B cell (primary cell): ENCODE measurements around the gene EDNRB. TPM values are rescaled to one million over a fixed set of nuclear protein-coding genes. Genes with fewer than 3 reads are reported as not detected.

Experiments used
- ATAC-seq: fragments of 200-7000 bp; cut with Tn5 transposase; one replicate; pipeline ENCODE4 v1.10.0; 2021; ENCODE audit warnings: low read depth, mild to moderate bottlenecking, moderate number of reproducible peaks, moderate library complexity
- CTCF ChIA-PET: fragments of 350-600 bp; sonication (Branson Sonifier 250); formaldehyde crosslinking; loops from one replicate; lab custom pipeline; 2021; ENCODE audit warnings: antibody characterized with exemption, inconsistent platforms; lab: Charles Lee
- POLR2A ChIA-PET: fragments of 350-600 bp; sonication (Branson Sonifier 250); formaldehyde crosslinking; loops from one replicate; lab custom pipeline; 2021; ENCODE audit warnings: antibody characterized with exemption; lab: Charles Lee
- DNase-seq: peaks from one replicate; pipeline ENCODE4 v3.0.0; 2013
- H2AFZ ChIP-seq: 2 replicates; pipeline ENCODE4 v1.6.1; 2012; ENCODE audit warnings: mild to moderate bottlenecking, low read depth, low read length; ENCODE audit not compliant: insufficient read depth, poor library complexity, severe bottlenecking
- H3K27ac ChIP-seq, 2 donors: 1 replicate in 1 of 2; 2 replicates in 1 of 2; pipeline ENCODE4 v1.5.1; 2012 to 2013; ENCODE audit warnings: low read length in 2 of 2, mild to moderate bottlenecking in 2 of 2, moderate library complexity in 1 of 2
- H3K27me3 ChIP-seq, 4 experiments: fragments of 200-600 bp in 1 of 4; sonication (generic) in 1 of 4; replicated peaks in 1 of 4; 1 replicate in 2 of 4; 2 replicates in 2 of 4; pipeline versions ENCODE4 v1.6.1 to v1.7.0; 2013 to 2016; ENCODE audit warnings: low read length in 3 of 4, mild to moderate bottlenecking in 2 of 4, mixed read lengths in 1 of 4, moderate library complexity in 1 of 4; ENCODE audit not compliant: insufficient read depth in 4 of 4, control insufficient read depth in 3 of 4; ENCODE audit errors: control extremely low read depth in 1 of 4
- H3K36me3 ChIP-seq, 2 experiments: replicated peaks in 1 of 2; 1 replicate in 1 of 2; 2 replicates in 1 of 2; pipeline versions ENCODE4 v1.6.1 to v1.7.1; 2013; ENCODE audit warnings: low read length in 1 of 2; ENCODE audit not compliant: insufficient read depth in 2 of 2, control insufficient read depth in 1 of 2; ENCODE audit errors: control extremely low read depth in 1 of 2, extremely low read depth in 1 of 2
- H3K4me1 ChIP-seq, 2 donors: fragments of 200-600 bp in 1 of 2; sonication (generic) in 1 of 2; 1 replicate in 1 of 2; 2 replicates in 1 of 2; pipeline versions ENCODE4 v1.5.1 to v1.6.1; 2013 to 2017; ENCODE audit warnings: low read length in 2 of 2; ENCODE audit not compliant: control insufficient read depth in 2 of 2, insufficient read depth in 2 of 2
- H3K4me2 ChIP-seq: replicated peaks from 2 replicates; pipeline ENCODE3; 2012; ENCODE audit warnings: mild to moderate bottlenecking, low read depth, low read length; ENCODE audit not compliant: poor library complexity, severe bottlenecking
- H3K4me3 ChIP-seq, 5 experiments: fragments of 200-600 bp in 1 of 5; sonication (generic) in 1 of 5; 1 replicate in 3 of 5; 2 replicates in 2 of 5; pipeline versions ENCODE4 v1.5.1 to v1.7.0; 2011 to 2016; ENCODE audit warnings: low read length in 4 of 5, mild to moderate bottlenecking in 4 of 5, low read depth in 2 of 5, control low read depth in 1 of 5, moderate library complexity in 1 of 5; ENCODE audit not compliant: insufficient read depth in 1 of 5; ENCODE audit errors: control extremely low read depth in 1 of 5, extremely low read depth in 1 of 5
- H3K79me2 ChIP-seq: fragments of 200-600 bp; sonication (generic); one replicate; pipeline ENCODE4 v1.6.0; 2016; ENCODE audit warnings: low read length; ENCODE audit not compliant: control insufficient read depth, insufficient read depth
- H3K9ac ChIP-seq: fragments of 200-600 bp; sonication (generic); 2 replicates; pipeline ENCODE4 v1.6.1; 2017; ENCODE audit warnings: mild to moderate bottlenecking, low read length, moderate library complexity
- H3K9me3 ChIP-seq, 3 donors: one replicate each; pipeline versions ENCODE4 v1.6.1 to v1.7.1; 2013; ENCODE audit warnings: low read length in 2 of 3; ENCODE audit not compliant: control insufficient read depth in 2 of 3, insufficient read depth in 1 of 3; ENCODE audit errors: control extremely low read depth in 1 of 3
- H4K20me1 ChIP-seq: 2 replicates; pipeline ENCODE4 v1.6.0; 2012; ENCODE audit warnings: mild to moderate bottlenecking, low read length; ENCODE audit not compliant: insufficient read depth, control insufficient read depth, poor library complexity, severe bottlenecking
- H3K27ac Mint-ChIP-seq: one replicate; pipeline ENCODE4 v1.8.0; 2021; ENCODE audit warnings: mixed read lengths
- H3K27me3 Mint-ChIP-seq: one replicate; pipeline ENCODE4 v1.8.0; 2021; ENCODE audit warnings: mixed read lengths
- H3K4me1 Mint-ChIP-seq: one replicate; pipeline ENCODE4 v1.8.0; 2021; ENCODE audit warnings: mixed read lengths
- H3K4me3 Mint-ChIP-seq: one replicate; pipeline ENCODE4 v1.8.0; 2021; ENCODE audit warnings: mixed read lengths
- H3K9me3 Mint-ChIP-seq: one replicate; pipeline ENCODE4 v1.8.0; 2022; ENCODE audit warnings: mixed read lengths; ENCODE audit not compliant: insufficient read depth
- EZH2 ChIP-seq: IDR thresholded peaks from 2 replicates; pipeline ENCODE4 v1.6.1; 2012; ENCODE audit warnings: borderline replicate concordance, low read depth, mild to moderate bottlenecking, moderate library complexity, low read length; ENCODE audit not compliant: insufficient read depth, poor library complexity, severe bottlenecking
- WGBS: methylation state at CpG from one replicate; pipeline ENCODE4 v1.1.5; 2013; ENCODE audit warnings: missing lambda C conversion rate; ENCODE audit not compliant: insufficient coverage; 5-methylcytosine and 5-hydroxymethylcytosine counted together
- intact Hi-C: fragments of 100-400 bp; cut with micrococcal nuclease; formaldehyde crosslinking; loops from one replicate; pipeline ENCODE4 v1.10.0; 2022
- polyA plus RNA-seq: library from polyadenylated mRNA; depleted of rRNA; stranded (reverse); fragments of >200 nt; gene quantifications from 2 replicates; pipeline ENCODE4 v1.2.3, GENCODE V29; 2012
- total RNA-seq, 2 donors: library from RNA; stranded (reverse); fragments of 120-200 nt in 1 of 2; gene quantifications; 1 replicate in 1 of 2; 2 replicates in 1 of 2; pipeline versions ENCODE4 v1.2.3 to v1.2.4, GENCODE V29; 2013 to 2022
- TF ChIP-seq, protein P1 (sequence below): fragments of 200-600 bp; IDR thresholded peaks from one replicate; pipeline ENCODE4 v1.8.0; 2022; ENCODE audit warnings: antibody characterized with exemption, mild to moderate bottlenecking

EDNRB gene
- total and polyA plus RNA-seq, 2 donors (not counting 1 experiment from before 2014, with no cell fraction given), result not detected

DNA sequence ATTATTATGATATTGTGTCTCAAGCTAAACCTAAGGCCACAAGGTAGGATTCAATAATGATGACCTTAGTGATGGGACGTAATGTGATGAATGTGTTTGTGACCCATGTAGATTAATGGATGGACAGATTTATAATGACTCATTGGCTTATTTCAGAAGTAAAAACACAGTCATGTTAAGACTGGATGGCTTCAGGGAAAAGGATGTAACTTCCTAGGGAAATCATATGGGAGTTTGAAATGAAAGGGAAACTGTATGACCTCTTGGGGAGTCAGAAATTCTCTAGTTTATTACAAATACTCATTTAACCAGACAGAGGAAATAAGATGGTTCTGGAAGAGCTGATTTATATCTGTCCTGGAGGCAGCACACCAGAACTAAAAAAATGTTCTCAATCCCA lies 2.9 kb downstream of the EDNRB start:
- no peak overlapping the region for H3K4me2 ChIP-seq
- WGBS, result 100% methylated on average over 1 of the region's 1 CpG
- no peak overlapping the region for H3K27ac Mint-ChIP-seq
- peaks cover 0 to 27% (median 17%) of the 10 kb centered on the region in 4 experiments for H3K27me3 ChIP-seq
- ChIA-PET CTCF (interaction anchor here (0.6 kb wide), 1 partner anchor 139 kb away, joined by 3 read pairs; no protein-coding TSS in a partner anchor), POLR2A (no interaction called here)
- H3K27me3 Mint-ChIP-seq, result peaks cover 31% of the 10 kb centered on the region
- no peak overlapping the region for H3K4me3 ChIP-seq
- no peak for ATAC-seq
- no peak for TF ChIP-seq EZH2
- TF ChIP-seq, protein P1, sequence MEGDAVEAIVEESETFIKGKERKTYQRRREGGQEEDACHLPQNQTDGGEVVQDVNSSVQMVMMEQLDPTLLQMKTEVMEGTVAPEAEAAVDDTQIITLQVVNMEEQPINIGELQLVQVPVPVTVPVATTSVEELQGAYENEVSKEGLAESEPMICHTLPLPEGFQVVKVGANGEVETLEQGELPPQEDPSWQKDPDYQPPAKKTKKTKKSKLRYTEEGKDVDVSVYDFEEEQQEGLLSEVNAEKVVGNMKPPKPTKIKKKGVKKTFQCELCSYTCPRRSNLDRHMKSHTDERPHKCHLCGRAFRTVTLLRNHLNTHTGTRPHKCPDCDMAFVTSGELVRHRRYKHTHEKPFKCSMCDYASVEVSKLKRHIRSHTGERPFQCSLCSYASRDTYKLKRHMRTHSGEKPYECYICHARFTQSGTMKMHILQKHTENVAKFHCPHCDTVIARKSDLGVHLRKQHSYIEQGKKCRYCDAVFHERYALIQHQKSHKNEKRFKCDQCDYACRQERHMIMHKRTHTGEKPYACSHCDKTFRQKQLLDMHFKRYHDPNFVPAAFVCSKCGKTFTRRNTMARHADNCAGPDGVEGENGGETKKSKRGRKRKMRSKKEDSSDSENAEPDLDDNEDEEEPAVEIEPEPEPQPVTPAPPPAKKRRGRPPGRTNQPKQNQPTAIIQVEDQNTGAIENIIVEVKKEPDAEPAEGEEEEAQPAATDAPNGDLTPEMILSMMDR, result no peak
- H4K20me1 ChIP-seq, result no peaks in the 10 kb centered on the region
- H3K4me3 Mint-ChIP-seq, result no peak overlapping the region
- no peak overlapping the region for H3K9ac ChIP-seq
- DNase-seq, result no peak
- peaks cover 3% of the 10 kb centered on the region for H3K4me1 Mint-ChIP-seq
- H3K79me2 ChIP-seq, result no peaks in the 10 kb centered on the region
- H3K36me3 ChIP-seq, result no peaks in the 10 kb centered on the region
- no peak overlapping the region for H3K27ac ChIP-seq
- intact Hi-C loops, result no loop called here
- peaks cover 14 to 15% of the 10 kb centered on the region in 2 donors for H3K4me1 ChIP-seq
- H2AFZ ChIP-seq, result no peak overlapping the region
- H3K9me3 ChIP-seq, result peaks cover 0 to 9% (median 0%) of the 10 kb centered on the region in 3 donors
- no peaks in the 10 kb centered on the region for H3K9me3 Mint-ChIP-seq

DNA sequence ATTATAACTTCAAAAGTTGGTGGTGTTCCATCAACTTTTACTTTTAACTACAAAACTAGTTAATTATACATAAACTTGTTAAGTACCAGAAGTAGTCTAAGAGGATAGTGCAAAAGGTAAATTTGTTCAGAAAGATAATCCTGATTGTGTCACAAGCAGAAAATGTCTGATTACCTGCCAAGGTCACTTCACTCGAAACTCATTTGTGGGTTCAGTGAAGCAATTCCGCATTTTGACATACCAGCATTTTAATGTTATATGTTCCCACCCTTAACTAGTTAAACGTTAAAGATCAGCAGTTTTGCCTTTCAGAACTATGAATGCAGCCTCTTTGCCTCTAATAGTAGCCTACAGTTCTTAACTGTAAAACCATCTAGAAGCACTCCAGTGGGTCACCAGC lies 5.6 kb downstream of the EDNRB start:
- no peak overlapping the region for H2AFZ ChIP-seq
- no peaks in the 10 kb centered on the region for H4K20me1 ChIP-seq
- H3K9me3 ChIP-seq, result no peaks in the 10 kb centered on the region
- peaks cover 0 to 5% (median under 1%) of the 10 kb centered on the region in 4 experiments for H3K27me3 ChIP-seq
- Mint-ChIP-seq H3K4me3 (no peak overlapping the region), H3K9me3 (no peaks in the 10 kb centered on the region), H3K27ac (no peak overlapping the region), H3K27me3 (peaks cover 22% of the 10 kb centered on the region), H3K4me1 (no peaks in the 10 kb centered on the region)
- intact Hi-C loops, result no loop called here
- no peak overlapping the region for H3K9ac ChIP-seq
- H3K4me2 ChIP-seq, result no peak overlapping the region
- H3K79me2 ChIP-seq, result no peaks in the 10 kb centered on the region
- CTCF ChIA-PET, result no interaction called here
- no peaks in the 10 kb centered on the region for H3K36me3 ChIP-seq
- no peaks in the 10 kb centered on the region for H3K4me1 ChIP-seq
- ATAC-seq (no peak), DNase-seq (no peak)
- WGBS, result 100% methylated on average over 3 of the region's 3 CpGs
- no peak overlapping the region for H3K4me3 ChIP-seq
- POLR2A ChIA-PET, result no interaction called here
- no peak overlapping the region for H3K27ac ChIP-seq
- TF ChIP-seq, protein P1, result no peak
- TF ChIP-seq EZH2, result no peak
